Measurements from ENCODE around the gene NEGR1. TPM values are rescaled to one million over a fixed set of nuclear protein-coding genes. Genes with fewer than 3 reads are reported as not detected.

Gene NEGR1
- total RNA-seq, 2 experiments from 2014 or later: not detected

DNA sequence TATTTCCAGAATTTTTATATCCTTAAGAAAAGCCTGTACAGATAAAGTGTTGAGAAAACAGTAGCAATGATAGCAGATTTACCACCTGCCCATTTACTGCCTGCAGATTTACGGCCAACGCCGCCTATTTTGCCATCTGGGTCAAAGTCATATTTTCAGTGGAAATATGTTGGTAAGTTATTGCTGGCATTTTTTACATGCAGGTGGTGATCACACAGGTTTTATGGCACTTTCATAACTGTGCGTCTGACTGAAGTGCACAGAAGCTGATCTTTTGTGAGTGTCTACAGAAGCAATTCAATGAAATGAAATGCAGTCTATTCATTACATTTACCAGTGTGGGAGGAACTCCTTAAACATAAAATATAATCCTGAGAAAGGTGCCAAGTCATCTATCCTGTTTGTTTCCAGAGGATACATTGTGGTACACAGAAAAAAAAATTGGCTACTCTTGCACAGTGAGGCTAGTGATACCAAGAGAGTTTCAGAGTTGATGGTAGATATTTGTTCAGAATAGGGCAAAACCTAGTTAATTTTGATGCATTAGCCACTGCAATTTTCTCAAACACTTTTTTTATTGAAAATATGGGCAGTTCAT, 458.5 kb downstream of the NEGR1 start:
- no peak for DNase-seq
- no peak overlapping the region for H3K27ac Mint-ChIP-seq
- H3K27me3 Mint-ChIP-seq: no peaks in the 10 kb centered on the region
- H3K36me3 Mint-ChIP-seq (ENCODE audit: low read depth): no peaks in the 10 kb centered on the region
- ChIA-PET POLR2A (no interaction called here), CTCF (no interaction called here)
- no peaks in the 10 kb centered on the region for H3K4me1 Mint-ChIP-seq
- H3K4me3 Mint-ChIP-seq: no peak overlapping the region
- H3K9me3 Mint-ChIP-seq: peaks cover 4% of the 10 kb centered on the region

- ChIA-PET CTCF (no interaction called here), POLR2A (no interaction called here)
- H3K4me1 Mint-ChIP-seq: no peaks in the 10 kb centered on the region
- no peaks in the 10 kb centered on the region for H3K36me3 Mint-ChIP-seq (ENCODE audit: low read depth)
- peaks cover 8% of the 10 kb centered on the region for H3K9me3 Mint-ChIP-seq
- H3K4me3 Mint-ChIP-seq: no peak overlapping the region
- no peak overlapping the region for H3K27ac Mint-ChIP-seq
- H3K27me3 Mint-ChIP-seq: no peaks in the 10 kb centered on the region
- DNase-seq: no peak
Observed at GRCh38 chr1:71817028-71817427, 465.3 kb downstream of the NEGR1 start.

DNA sequence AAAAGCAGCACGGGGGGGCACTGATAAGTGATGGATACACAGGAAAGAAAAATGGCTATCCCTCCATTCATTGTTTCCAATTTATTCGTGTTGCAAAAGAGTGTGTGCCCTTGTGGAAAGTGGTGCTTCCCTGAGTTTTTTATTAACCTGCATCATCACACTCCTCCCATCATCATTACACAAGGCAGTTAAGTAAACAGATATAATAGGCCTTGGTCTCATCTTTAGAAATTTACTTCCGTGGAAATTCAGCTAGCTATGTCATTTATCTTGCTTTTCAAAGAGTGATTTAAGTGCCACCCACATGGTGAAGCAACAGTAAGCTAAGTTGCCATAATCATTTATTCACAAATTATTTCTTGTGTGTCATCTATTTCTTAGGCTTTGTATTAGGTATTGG, 473.3 kb downstream of the NEGR1 start:
- no peaks in the 10 kb centered on the region for H3K9me3 Mint-ChIP-seq
- ChIA-PET CTCF (no interaction called here), POLR2A (no interaction called here)
- H3K4me3 Mint-ChIP-seq: no peak overlapping the region
- no peaks in the 10 kb centered on the region for H3K27me3 Mint-ChIP-seq
- DNase-seq: no peak
- no peaks in the 10 kb centered on the region for H3K36me3 Mint-ChIP-seq (ENCODE audit: low read depth)
- no peaks in the 10 kb centered on the region for H3K4me1 Mint-ChIP-seq
- H3K27ac Mint-ChIP-seq: no peak overlapping the region

DNA sequence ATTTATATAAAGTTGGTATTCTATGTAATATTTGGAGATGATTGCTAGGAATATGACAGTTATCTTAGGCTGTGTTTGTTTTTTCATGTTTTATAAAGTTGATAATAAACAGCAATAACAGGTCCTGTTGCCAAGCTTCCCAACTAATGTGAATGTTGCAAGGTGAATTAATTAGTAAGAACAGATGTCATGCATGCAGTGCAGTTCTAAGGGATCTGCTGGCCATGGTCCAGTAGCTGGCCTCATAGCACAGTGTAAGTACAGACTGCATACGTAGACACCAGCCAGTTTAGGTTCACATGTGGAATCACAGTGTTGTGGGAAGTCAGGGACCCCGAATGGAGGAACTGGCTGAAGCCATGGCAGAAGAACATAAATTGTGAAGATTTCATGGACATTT, 478.2 kb downstream of the NEGR1 start:
- H3K9me3 Mint-ChIP-seq: no peaks in the 10 kb centered on the region
- no peaks in the 10 kb centered on the region for H3K4me1 Mint-ChIP-seq
- ChIA-PET CTCF (no interaction called here), POLR2A (no interaction called here)
- no peak overlapping the region for H3K27ac Mint-ChIP-seq
- DNase-seq: no peak
- H3K27me3 Mint-ChIP-seq: no peaks in the 10 kb centered on the region
- no peaks in the 10 kb centered on the region for H3K36me3 Mint-ChIP-seq (ENCODE audit: low read depth)
- H3K4me3 Mint-ChIP-seq: no peak overlapping the region

DNA sequence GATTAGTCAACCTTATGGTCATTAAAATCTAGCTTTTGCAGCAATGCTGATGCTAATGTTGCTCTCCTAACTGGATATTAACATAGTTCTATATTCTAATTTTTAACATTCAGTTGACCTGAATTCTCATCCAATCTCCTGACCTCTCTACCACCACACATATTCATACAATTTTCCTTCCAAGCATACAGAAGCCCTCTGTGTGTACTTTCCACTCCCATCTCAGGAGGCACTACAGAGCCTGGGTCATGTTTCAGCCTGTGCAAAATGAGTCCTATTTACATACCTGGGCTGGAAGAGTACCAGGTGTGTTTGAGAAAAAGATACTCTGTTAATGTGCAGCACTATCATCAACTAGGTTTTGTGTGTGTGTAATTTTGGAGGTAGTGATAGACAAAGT, 486.3 kb downstream of the NEGR1 start:
- ChIA-PET POLR2A (no interaction called here), CTCF (no interaction called here)
- Mint-ChIP-seq H3K4me3 (no peak overlapping the region), H3K36me3 (ENCODE audit: low read depth) (no peaks in the 10 kb centered on the region), H3K9me3 (peaks cover 3% of the 10 kb centered on the region), H3K27me3 (no peaks in the 10 kb centered on the region), H3K27ac (no peak overlapping the region), H3K4me1 (no peaks in the 10 kb centered on the region)
- no peak for DNase-seq

- no peak overlapping the region for H3K27ac Mint-ChIP-seq
- H3K4me1 Mint-ChIP-seq: no peaks in the 10 kb centered on the region
- no peaks in the 10 kb centered on the region for H3K27me3 Mint-ChIP-seq
- ChIA-PET POLR2A (no interaction called here), CTCF (no interaction called here)
- H3K4me3 Mint-ChIP-seq: no peak overlapping the region
- peaks cover 3% of the 10 kb centered on the region for H3K9me3 Mint-ChIP-seq
- no peak for DNase-seq
- H3K36me3 Mint-ChIP-seq (ENCODE audit: low read depth): no peaks in the 10 kb centered on the region
Observed at GRCh38 chr1:71792264-71792663, 490.1 kb downstream of the NEGR1 start.

DNA sequence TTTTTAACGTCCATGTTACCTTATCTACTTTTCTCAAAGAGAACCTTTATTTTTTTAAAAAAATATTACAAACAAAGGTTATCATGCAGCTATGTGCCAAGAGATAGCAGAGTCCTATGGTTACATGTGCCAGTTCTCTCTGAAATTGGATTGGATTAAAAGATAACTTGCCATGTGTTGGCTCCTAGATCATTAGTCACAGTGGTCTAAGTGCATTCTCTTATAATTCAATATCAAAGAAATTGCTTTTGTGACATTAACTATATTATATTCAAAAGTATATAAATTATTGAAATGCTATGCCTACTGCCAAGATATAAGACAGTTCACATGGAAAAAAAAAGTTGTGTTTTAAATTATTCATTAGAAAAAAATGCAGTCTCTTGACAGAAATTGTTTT, 494.2 kb downstream of the NEGR1 start:
- DNase-seq: no peak
- no peaks in the 10 kb centered on the region for H3K27me3 Mint-ChIP-seq
- H3K36me3 Mint-ChIP-seq (ENCODE audit: low read depth): no peaks in the 10 kb centered on the region
- CTCF ChIA-PET: no interaction called here
- H3K27ac Mint-ChIP-seq: no peak overlapping the region
- H3K9me3 Mint-ChIP-seq: peaks cover 10% of the 10 kb centered on the region
- POLR2A ChIA-PET: no interaction called here
- H3K4me1 Mint-ChIP-seq: no peaks in the 10 kb centered on the region
- no peak overlapping the region for H3K4me3 Mint-ChIP-seq

- H3K4me3 Mint-ChIP-seq: no peak overlapping the region
- no peaks in the 10 kb centered on the region for H3K4me1 Mint-ChIP-seq
- ChIA-PET CTCF (no interaction called here), POLR2A (no interaction called here)
- DNase-seq: no peak
- H3K9me3 Mint-ChIP-seq: peaks cover 10% of the 10 kb centered on the region
- H3K27me3 Mint-ChIP-seq: no peaks in the 10 kb centered on the region
- H3K36me3 Mint-ChIP-seq (ENCODE audit: low read depth): no peaks in the 10 kb centered on the region
- H3K27ac Mint-ChIP-seq: no peak overlapping the region
Observed at GRCh38 chr1:71787699-71788098, 494.6 kb downstream of the NEGR1 start.

GRCh38 chr1:71786218-71786617, 496.1 kb downstream of the NEGR1 start:
- Mint-ChIP-seq H3K9me3 (peaks cover 7% of the 10 kb centered on the region), H3K4me1 (no peaks in the 10 kb centered on the region), H3K4me3 (no peak overlapping the region), H3K27me3 (no peaks in the 10 kb centered on the region), H3K27ac (no peak overlapping the region), H3K36me3 (ENCODE audit: low read depth) (no peaks in the 10 kb centered on the region)
- no peak for DNase-seq
- CTCF ChIA-PET: no interaction called here
- POLR2A ChIA-PET: no interaction called here

GRCh38 chr1:71785450-71785849, 496.9 kb downstream of the NEGR1 start:
- Mint-ChIP-seq H3K36me3 (ENCODE audit: low read depth) (no peaks in the 10 kb centered on the region), H3K9me3 (peaks cover 7% of the 10 kb centered on the region), H3K4me1 (no peaks in the 10 kb centered on the region), H3K4me3 (no peak overlapping the region), H3K27me3 (no peaks in the 10 kb centered on the region), H3K27ac (no peak overlapping the region)
- ChIA-PET POLR2A (no interaction called here), CTCF (no interaction called here)
- no peak for DNase-seq

GRCh38 chr1:71785000-71785399, 497.3 kb downstream of the NEGR1 start:
- no peak for DNase-seq
- ChIA-PET POLR2A (no interaction called here), CTCF (no interaction called here)
- Mint-ChIP-seq H3K9me3 (peaks cover 7% of the 10 kb centered on the region), H3K4me3 (no peak overlapping the region), H3K36me3 (ENCODE audit: low read depth) (no peaks in the 10 kb centered on the region), H3K27me3 (no peaks in the 10 kb centered on the region), H3K27ac (no peak overlapping the region), H3K4me1 (no peaks in the 10 kb centered on the region)

DNA sequence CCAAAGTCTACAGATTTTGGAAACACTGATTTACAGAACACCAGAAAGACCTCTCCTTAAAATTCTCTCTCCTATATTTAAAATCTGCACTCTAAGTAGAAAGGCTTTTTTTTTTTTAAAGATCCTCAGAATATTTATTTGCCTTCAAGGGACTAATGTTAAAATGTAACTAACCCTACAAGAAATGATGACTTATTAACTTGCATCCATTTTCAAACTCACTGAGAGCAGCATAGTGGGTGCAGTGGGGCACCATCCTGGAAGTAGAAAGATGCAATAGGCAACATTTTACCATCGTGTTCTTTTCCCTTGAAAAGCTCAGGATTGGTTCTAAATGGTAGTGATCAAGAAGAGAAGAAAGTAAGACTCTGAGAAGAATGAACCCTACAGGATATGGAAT, 498.1 kb downstream of the NEGR1 start:
- no peak overlapping the region for H3K4me3 Mint-ChIP-seq
- H3K27ac Mint-ChIP-seq: no peak overlapping the region
- H3K9me3 Mint-ChIP-seq: peaks cover 7% of the 10 kb centered on the region
- H3K4me1 Mint-ChIP-seq: no peaks in the 10 kb centered on the region
- no peaks in the 10 kb centered on the region for H3K27me3 Mint-ChIP-seq
- CTCF ChIA-PET: no interaction called here
- H3K36me3 Mint-ChIP-seq (ENCODE audit: low read depth): no peaks in the 10 kb centered on the region
- DNase-seq: no peak
- POLR2A ChIA-PET: no interaction called here

- Mint-ChIP-seq H3K4me1 (no peaks in the 10 kb centered on the region), H3K4me3 (no peak overlapping the region), H3K27ac (no peak overlapping the region), H3K9me3 (peaks cover 7% of the 10 kb centered on the region), H3K27me3 (no peaks in the 10 kb centered on the region), H3K36me3 (ENCODE audit: low read depth) (no peaks in the 10 kb centered on the region)
- no peak for DNase-seq
- CTCF ChIA-PET: no interaction called here
- POLR2A ChIA-PET: no interaction called here
Observed at GRCh38 chr1:71783071-71783470, 499.3 kb downstream of the NEGR1 start.

GRCh38 chr1:71781450-71781849, 500.9 kb downstream of the NEGR1 start:
- Mint-ChIP-seq H3K27me3 (no peaks in the 10 kb centered on the region), H3K27ac (no peak overlapping the region), H3K4me1 (no peaks in the 10 kb centered on the region), H3K36me3 (ENCODE audit: low read depth) (no peaks in the 10 kb centered on the region), H3K4me3 (no peak overlapping the region), H3K9me3 (peaks cover 6% of the 10 kb centered on the region)
- DNase-seq: no peak
- ChIA-PET CTCF (no interaction called here), POLR2A (no interaction called here)

DNA sequence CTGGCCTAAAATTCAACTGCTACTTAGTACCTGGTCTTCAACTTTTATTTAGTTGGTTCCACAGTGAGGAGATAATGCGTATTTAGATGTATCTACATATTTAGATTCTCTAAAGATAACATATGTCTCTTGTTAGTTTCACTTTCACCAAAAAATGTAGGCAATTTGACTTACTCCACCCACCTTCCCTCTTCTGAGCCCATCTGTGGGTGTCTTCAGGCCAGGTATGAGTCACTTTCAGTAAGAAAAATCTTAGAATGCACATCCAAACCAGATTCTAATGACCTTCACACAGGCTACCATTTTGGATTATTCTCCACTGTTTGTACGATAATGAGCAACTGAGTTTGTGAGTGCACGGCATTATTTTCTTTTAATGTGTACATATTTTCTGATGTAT, 501.7 kb downstream of the NEGR1 start:
- no peaks in the 10 kb centered on the region for H3K27me3 Mint-ChIP-seq
- no peak overlapping the region for H3K4me3 Mint-ChIP-seq
- no peak for DNase-seq
- ChIA-PET POLR2A (no interaction called here), CTCF (no interaction called here)
- no peaks in the 10 kb centered on the region for H3K36me3 Mint-ChIP-seq (ENCODE audit: low read depth)
- H3K9me3 Mint-ChIP-seq: peaks cover 8% of the 10 kb centered on the region
- no peak overlapping the region for H3K27ac Mint-ChIP-seq
- H3K4me1 Mint-ChIP-seq: no peaks in the 10 kb centered on the region
